Left hindlimb (tissue), 1 donor: ENCODE measurements around the gene ITPR1.
A peak's percentile ranks its signal among the peaks of the same experiment; 100 is the strongest.

ENCODE experiments used
- DNase-seq: peaks from one replicate; pipeline ENCODE4 v3.0.0-alpha.2; 2018

Gene ITPR1

GRCh38 chr3:4838621-4839022, 345.5 kb downstream of the ITPR1 start:
- DNase-seq, result no peak

- no peak for DNase-seq
Observed at GRCh38 chr3:4839278-4839677, 346.1 kb downstream of the ITPR1 start.

- DNase-seq, result no peak
Observed at GRCh38 chr3:4841225-4841624, 348.1 kb downstream of the ITPR1 start.

- DNase-seq, result no peak
Observed at GRCh38 chr3:4841776-4842440, 348.8 kb downstream of the ITPR1 start.

DNA sequence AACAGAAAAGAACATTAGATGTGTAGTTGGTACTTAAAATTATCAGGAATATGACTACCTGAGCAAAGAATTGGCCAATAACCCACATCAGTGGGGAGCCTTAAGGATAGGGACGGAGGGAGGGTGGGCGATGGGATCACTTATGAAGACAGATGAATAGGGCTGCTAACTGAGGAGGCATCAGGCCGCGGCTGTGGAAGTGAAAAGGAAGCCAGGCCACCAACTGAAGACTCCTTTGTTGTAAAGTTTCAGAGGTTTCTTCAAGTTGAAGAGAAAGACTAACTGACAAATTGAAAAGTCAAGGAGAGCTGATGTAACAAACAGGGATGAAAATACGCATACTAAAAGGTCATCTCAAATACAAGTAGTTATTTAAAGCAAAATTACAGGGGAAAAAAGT, 350.5 kb downstream of the ITPR1 start:
- DNase-seq, result no peak

DNA sequence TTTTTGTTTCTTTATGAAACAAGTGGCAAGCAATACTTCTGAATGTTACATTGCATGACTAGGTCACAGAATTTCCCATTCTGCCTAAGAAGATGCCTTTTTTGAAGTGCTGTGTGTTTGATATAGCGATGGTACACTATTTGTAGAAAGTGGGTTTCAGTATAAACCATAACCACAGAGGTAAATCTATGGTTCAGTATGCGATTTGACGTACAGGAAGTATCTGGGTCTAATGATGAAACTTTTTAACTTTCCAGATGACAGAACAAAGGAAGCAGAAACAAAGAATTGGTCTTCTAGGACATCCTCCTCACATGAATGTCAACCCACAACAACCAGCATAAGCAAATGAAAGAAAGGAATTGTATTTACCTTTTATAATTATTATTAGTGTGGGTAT, 352.7 kb downstream of the ITPR1 start:
- DNase-seq, result no peak

DNA sequence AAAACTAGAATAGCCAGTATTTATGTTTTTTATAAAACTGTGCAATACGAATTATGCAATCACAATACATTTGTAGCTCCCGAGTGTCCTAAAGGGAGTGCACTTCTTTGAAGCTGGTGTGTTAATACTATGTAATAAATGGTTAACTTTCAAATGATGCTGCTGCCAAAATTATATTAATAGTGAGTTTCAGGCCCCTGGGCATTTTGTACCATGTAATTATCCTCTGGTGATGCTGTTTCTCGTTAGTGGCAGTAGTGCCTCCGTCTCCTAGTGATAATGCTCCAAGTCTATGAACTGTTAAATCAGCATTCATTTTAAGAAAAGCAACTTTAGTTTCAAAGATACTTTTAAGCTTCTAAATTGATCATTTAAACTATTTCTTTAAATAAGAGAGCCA, 353.4 kb downstream of the ITPR1 start:
- no peak for DNase-seq

DNA sequence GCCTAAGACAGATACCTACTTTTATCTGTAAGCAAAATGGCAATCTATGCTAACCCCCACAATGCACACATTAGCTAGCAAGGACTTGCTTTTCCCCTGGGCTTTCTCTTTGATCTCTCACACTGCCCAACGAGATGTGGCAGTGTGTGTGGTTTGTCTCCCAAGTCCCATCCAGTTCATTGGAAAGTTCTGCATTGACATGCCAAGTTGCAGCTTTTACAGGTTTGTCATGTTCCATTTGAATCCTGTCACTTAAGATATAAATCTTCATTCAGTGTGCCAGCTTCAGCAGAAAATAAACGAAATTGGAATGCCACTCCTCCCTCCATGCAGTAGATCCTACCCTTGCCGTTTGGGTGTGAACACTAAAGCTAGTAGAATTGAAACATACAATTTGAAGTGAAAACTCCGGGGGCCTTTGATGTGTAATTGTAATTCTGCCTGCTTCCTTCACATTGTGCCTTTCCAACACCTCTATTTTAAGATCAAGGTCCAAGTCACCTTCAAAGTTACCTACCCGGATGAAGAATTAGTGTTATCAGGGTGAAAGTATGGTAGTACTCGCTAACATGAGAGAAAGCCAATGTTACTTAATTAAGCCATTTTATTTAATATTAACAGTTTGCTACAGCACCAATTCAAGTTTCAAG, 355.2 kb downstream of the ITPR1 start:
- no peak for DNase-seq

DNA sequence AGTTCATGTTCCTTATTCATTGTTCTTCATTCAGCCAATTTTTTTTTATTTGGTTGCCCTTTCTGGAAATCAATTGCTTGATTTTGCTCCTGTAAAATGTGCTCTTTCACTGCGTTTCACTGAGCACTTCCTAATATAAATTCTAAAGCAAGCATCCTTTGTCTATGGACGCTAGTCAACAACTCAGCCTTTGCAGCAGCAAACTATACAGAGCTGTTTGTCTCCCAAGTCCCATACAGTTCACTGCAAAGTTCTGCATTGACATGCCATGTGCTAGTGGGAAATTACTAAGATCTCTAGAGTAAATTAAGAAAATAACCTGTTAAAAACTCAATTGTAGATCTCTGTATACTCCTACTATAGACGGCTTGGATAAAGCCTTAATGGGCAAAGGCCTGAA, 356.0 kb downstream of the ITPR1 start:
- DNase-seq, result no peak

DNA sequence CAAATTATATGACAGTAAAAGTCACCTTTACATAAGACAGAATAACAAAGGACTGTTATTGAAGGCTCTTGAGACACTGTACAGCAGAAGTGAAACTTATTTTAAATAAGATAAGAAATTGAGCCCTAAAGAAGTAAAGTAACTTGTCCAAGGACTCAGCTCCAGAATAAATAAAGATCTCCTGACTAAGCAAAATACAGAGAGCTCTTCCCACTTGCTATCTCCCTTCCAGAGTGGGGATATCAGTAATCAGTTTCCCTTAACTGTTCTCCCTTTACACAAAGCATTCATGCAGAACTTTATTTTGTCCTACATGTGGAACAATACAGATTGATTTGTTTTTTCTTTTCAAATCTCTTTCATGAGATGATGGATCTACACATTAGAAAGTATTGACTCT, 356.6 kb downstream of the ITPR1 start:
- no peak for DNase-seq

- no peak for DNase-seq
Observed at GRCh38 chr3:4850211-4850927, 357.2 kb downstream of the ITPR1 start.

DNA sequence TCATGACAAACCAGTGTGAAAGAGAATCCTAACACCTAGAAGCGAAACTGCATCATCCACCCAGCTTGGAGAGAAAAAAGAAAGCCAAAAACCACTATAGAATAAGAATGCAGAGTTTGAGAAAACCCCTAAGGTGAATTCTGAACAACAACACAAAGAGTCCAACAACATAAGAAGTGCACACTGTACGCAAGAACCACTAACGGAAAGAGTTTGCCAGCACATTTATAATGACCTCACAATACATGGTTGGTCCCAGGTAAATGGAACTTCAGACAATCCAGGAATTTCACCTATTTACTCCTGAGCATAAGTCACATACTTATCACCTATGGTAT, 357.7 kb downstream of the ITPR1 start:
- DNase-seq, result no peak

GRCh38 chr3:4852780-4853748, 359.9 kb downstream of the ITPR1 start:
- DNase-seq, result no peak

DNA sequence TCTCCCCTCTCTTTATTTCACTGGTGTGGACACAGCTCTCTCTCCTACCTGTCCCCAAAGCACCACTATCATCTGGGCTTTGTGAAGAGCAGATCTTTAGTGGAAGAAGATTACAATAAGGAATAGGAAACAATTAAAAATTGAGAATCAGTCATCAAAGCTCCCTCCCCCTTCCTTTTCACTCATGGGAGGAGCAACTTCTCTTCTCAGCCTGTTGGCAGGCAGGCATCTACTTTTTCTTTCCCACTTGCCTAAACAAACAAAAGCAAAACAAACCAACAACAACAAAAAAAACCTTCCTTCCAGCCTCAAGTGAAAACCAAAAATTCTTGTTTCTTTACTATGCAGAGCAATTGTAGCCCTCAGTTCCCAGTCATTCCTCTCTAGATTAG, 360.6 kb downstream of the ITPR1 start:
- no peak for DNase-seq

GRCh38 chr3:4855676-4856075, 362.5 kb downstream of the ITPR1 start:
- no peak for DNase-seq

GRCh38 chr3:4856136-4856535, 363.0 kb downstream of the ITPR1 start:
- no peak for DNase-seq

- DNase-seq, result no peak
Observed at GRCh38 chr3:4856564-4856963, 363.4 kb downstream of the ITPR1 start.

DNA sequence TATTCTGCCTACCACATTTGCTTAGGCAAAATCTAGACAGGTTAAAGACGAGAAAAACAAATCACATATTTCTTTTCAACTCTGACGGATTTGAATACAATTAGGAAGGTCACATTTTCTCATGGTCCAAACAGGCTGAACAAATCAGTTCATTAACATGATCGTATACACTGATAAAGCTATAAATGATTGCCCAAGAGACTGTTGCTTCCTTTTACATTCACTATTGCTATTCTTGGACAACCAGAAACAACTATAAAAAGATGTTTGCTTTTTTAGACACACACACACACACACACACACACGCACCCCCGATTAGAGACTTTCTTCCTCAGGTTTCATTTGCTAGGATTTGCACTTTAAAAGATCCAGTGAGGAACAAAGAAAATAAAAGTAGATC, 363.8 kb downstream of the ITPR1 start:
- no peak for DNase-seq

GRCh38 chr3:4859788-4860187, 366.6 kb downstream of the ITPR1 start:
- no peak for DNase-seq

DNA sequence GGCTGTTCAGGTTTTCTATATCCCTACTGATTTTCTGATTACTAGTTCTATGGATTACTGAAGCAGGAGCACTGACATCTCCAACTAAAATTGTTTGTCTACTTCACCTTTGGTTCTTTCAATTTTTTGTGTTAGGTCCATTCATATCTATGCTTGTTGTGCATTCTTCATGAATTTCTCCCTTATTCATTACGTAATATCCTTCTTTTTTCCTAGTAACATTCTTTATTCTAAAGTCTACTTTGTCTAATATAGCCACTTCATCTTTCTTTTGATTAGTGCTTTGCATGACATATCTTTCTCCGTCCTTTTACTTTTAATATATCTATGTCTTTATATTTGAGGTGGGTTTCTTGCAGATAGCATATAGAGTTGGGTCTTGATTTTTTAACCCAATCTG, 369.8 kb downstream of the ITPR1 start:
- no peak for DNase-seq

DNA sequence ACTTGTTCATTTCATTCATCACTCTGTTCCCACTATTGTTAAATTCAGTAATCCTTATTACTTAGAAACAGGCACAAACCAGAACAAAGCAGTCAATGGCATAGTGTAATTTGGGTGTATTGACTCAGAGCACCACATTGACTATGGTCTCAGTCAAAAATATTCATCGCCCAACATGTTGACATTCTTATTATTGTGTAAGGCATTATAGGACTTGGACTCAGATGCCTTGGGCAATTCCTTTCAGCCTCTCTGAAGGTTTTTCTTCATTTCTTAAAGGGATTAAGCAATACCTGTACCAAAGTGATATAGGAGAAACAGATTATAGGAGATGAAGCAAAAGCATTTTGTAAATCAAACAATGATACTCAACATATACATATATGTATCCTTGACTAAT, 371.4 kb downstream of the ITPR1 start:
- no peak for DNase-seq

DNA sequence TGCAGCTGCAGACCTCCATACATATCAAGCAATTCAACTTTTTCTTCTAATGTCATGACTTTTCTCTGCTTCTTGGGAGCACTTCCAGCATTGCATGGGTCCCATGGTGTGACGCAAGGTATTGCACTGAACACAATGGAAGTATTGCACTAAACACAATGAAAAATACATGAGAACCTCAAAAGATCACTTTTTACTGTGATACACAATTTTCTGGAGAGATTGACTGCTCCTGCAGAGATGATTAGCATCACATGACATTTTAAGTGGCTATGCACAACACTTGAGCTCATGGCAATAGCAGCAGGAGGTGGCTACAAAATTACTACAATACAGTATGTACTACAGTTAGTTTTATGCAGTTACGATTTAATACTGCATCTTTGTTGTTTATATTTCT, 372.6 kb downstream of the ITPR1 start:
- no peak for DNase-seq

GRCh38 chr3:4866866-4867265, 373.7 kb downstream of the ITPR1 start:
- peak; percentile 49 for DNase-seq
